WTC11 (cell line): ENCODE measurements around the gene CFAP161. TPM values are rescaled to one million over a fixed set of nuclear protein-coding genes. Genes with fewer than 3 reads are reported as not detected.

Experiments
- ATAC-seq: fragments of 200-7000 bp; cut with Tn5 transposase; 2 replicates; pipeline ENCODE4 v1.10.0; 2021; ENCODE audit warnings: mild to moderate bottlenecking, moderate library complexity
- CTCF ChIA-PET: fragments of 300-600 bp; sonication (Branson Sonifier 250); formaldehyde crosslinking; loops from one replicate; lab custom pipeline; 2021; ENCODE audit warnings: antibody characterized with exemption; lab: Charles Lee
- POLR2A ChIA-PET: fragments of 350-600 bp; sonication (Branson Sonifier 250); formaldehyde crosslinking; loops from one replicate; lab custom pipeline; 2021; ENCODE audit warnings: antibody characterized with exemption; lab: Charles Lee
- DNase-seq: peaks from one replicate; pipeline ENCODE4 v3.0.0; 2021; ENCODE audit warnings: low spot score
- H3K27ac Mint-ChIP-seq: 2 replicates; pipeline ENCODE4 v1.8.0; 2021; ENCODE audit warnings: mixed read lengths
- H3K27me3 Mint-ChIP-seq: 2 replicates; pipeline ENCODE4 v1.8.0; 2021; ENCODE audit warnings: low read depth, mild to moderate bottlenecking, moderate library complexity, mixed read lengths
- H3K36me3 Mint-ChIP-seq: 2 replicates; pipeline ENCODE4 v1.8.0; 2021; ENCODE audit warnings: mixed read lengths
- H3K4me1 Mint-ChIP-seq: 2 replicates; pipeline ENCODE4 v1.8.0; 2022; ENCODE audit warnings: mixed read lengths
- H3K4me3 Mint-ChIP-seq: 2 replicates; pipeline ENCODE4 v1.8.0; 2021; ENCODE audit warnings: mild to moderate bottlenecking, moderate library complexity, mixed read lengths
- H3K9me3 Mint-ChIP-seq: 2 replicates; pipeline ENCODE4 v1.8.0; 2021; ENCODE audit warnings: mixed read lengths
- AR ChIP-seq: fragments of 250-450 bp; sonication (Bioruptor Pico); IDR thresholded peaks from 2 replicates; pipeline ENCODE4 v1.9.0; 2021; ENCODE audit warnings: mild to moderate bottlenecking
- ARID4B ChIP-seq: sonication (generic); formaldehyde crosslinking; IDR thresholded peaks from 2 replicates; pipeline ENCODE4 v1.8.0; 2023; ENCODE audit warnings: missing genetic modification reagents, mild to moderate bottlenecking, borderline replicate concordance
- ATF2 ChIP-seq: sonication (generic); formaldehyde crosslinking; IDR thresholded peaks from 2 replicates; pipeline ENCODE4 v1.8.1; 2022; ENCODE audit warnings: low read depth, missing genetic modification reagents, borderline replicate concordance
- CDX4 ChIP-seq: fragments of 250-450 bp; sonication (Bioruptor Pico); IDR thresholded peaks from 2 replicates; pipeline ENCODE4 v1.9.0; 2021; ENCODE audit warnings: moderate library complexity, mild to moderate bottlenecking, inconsistent platforms, borderline replicate concordance
- CREB1 ChIP-seq: sonication (generic); formaldehyde crosslinking; IDR thresholded peaks from 2 replicates; pipeline ENCODE4 v1.8.0; 2023; ENCODE audit warnings: mild to moderate bottlenecking, missing genetic modification reagents
- E2F1 ChIP-seq: sonication (generic); formaldehyde crosslinking; IDR thresholded peaks from 2 replicates; pipeline ENCODE4 v1.8.0; 2022; ENCODE audit warnings: mild to moderate bottlenecking, missing genetic modification reagents
- E2F5 ChIP-seq: sonication (generic); formaldehyde crosslinking; IDR thresholded peaks from 2 replicates; pipeline ENCODE4 v1.8.1; 2022; ENCODE audit warnings: mild to moderate bottlenecking, moderate library complexity, missing genetic modification reagents
- ETV6 ChIP-seq: sonication (generic); formaldehyde crosslinking; IDR thresholded peaks from 2 replicates; pipeline ENCODE4 v1.8.1; 2022; ENCODE audit warnings: mild to moderate bottlenecking, missing genetic modification reagents
- IRF2 ChIP-seq: sonication (generic); formaldehyde crosslinking; IDR thresholded peaks from 2 replicates; pipeline ENCODE4 v1.8.0; 2022; ENCODE audit warnings: low read depth, missing genetic modification reagents, borderline replicate concordance
- JUN ChIP-seq: sonication (generic); formaldehyde crosslinking; IDR thresholded peaks from 2 replicates; pipeline ENCODE4 v1.8.0; 2023; ENCODE audit warnings: mild to moderate bottlenecking, missing genetic modification reagents
- NFATC4 ChIP-seq: fragments of 250-450 bp; sonication (Bioruptor Pico); IDR thresholded peaks from 2 replicates; pipeline ENCODE4 v1.9.0; 2021; ENCODE audit warnings: mild to moderate bottlenecking
- NFE2L1 ChIP-seq: sonication (generic); formaldehyde crosslinking; IDR thresholded peaks from 2 replicates; pipeline ENCODE4 v1.8.1; 2023; ENCODE audit warnings: missing genetic modification reagents
- NR2C2 ChIP-seq: sonication (generic); formaldehyde crosslinking; IDR thresholded peaks from 2 replicates; pipeline ENCODE4 v1.8.0; 2022; ENCODE audit warnings: mild to moderate bottlenecking, missing genetic modification reagents
- PREB ChIP-seq: sonication (generic); formaldehyde crosslinking; IDR thresholded peaks from 2 replicates; pipeline ENCODE4 v1.8.1; 2022; ENCODE audit warnings: mild to moderate bottlenecking, missing genetic modification reagents, moderate library complexity, borderline replicate concordance
- SMAD3 ChIP-seq: sonication (generic); formaldehyde crosslinking; IDR thresholded peaks from 2 replicates; pipeline ENCODE4 v1.8.0; 2022; ENCODE audit warnings: missing genetic modification reagents, mild to moderate bottlenecking, borderline replicate concordance
- ZBTB21 ChIP-seq: sonication (generic); formaldehyde crosslinking; IDR thresholded peaks from 2 replicates; pipeline ENCODE4 v1.8.1; 2023; ENCODE audit warnings: mild to moderate bottlenecking, missing genetic modification reagents, borderline replicate concordance
- ZBTB43 ChIP-seq: sonication (generic); formaldehyde crosslinking; IDR thresholded peaks from 2 replicates; pipeline ENCODE4 v1.8.1; 2023; ENCODE audit warnings: mild to moderate bottlenecking, missing genetic modification reagents
- total RNA-seq: library from RNA; stranded (reverse); gene quantifications from 3 replicates; pipeline ENCODE4 v1.2.3, GENCODE V29; 2021

Gene CFAP161
- total RNA-seq, 1 experiment from 2014 or later: not detected

GRCh38 chr15:81194723-81195122 lies 60.7 kb downstream of the CFAP161 start (continued):
- no peak for TF ChIP-seq E2F5 (CRISPR knock-in tag)
- TF ChIP-seq PREB (CRISPR knock-in tag): no peak
- no peak for TF ChIP-seq AR (CRISPR knock-in tag)
- no peak for TF ChIP-seq ZBTB21 (CRISPR knock-in tag)
- no peak for TF ChIP-seq CDX4 (CRISPR knock-in tag)
- TF ChIP-seq E2F1 (CRISPR knock-in tag): no peak
- TF ChIP-seq SMAD3 (CRISPR knock-in tag): no peak
- no peak for TF ChIP-seq ATF2 (CRISPR knock-in tag)
- no peak for TF ChIP-seq ZBTB43 (CRISPR knock-in tag)
- no peak for TF ChIP-seq NFATC4 (CRISPR knock-in tag)

- POLR2A ChIA-PET: no interaction called here
- DNase-seq: no peak
- no peak for ATAC-seq
- Mint-ChIP-seq H3K27ac (no peak overlapping the region), H3K36me3 (no peaks in the 10 kb centered on the region), H3K4me3 (no peak overlapping the region), H3K9me3 (no peaks in the 10 kb centered on the region), H3K27me3 (no peaks in the 10 kb centered on the region), H3K4me1 (peaks cover 6% of the 10 kb centered on the region)
- CTCF ChIA-PET: interaction anchor here (0.8 to 1.8 kb wide), 6 partner anchors 12 to 77 kb away, joined by 3 to 25 read pairs (median 4); no protein-coding TSS in a partner anchor
- TF ChIP-seq CDX4 (CRISPR knock-in tag) (no peak), ARID4B (CRISPR knock-in tag) (no peak), ATF2 (CRISPR knock-in tag) (no peak), CREB1 (CRISPR knock-in tag) (no peak), NR2C2 (CRISPR knock-in tag) (no peak), ETV6 (no peak), NFE2L1 (CRISPR knock-in tag) (no peak), E2F5 (CRISPR knock-in tag) (no peak), JUN (CRISPR knock-in tag) (no peak), IRF2 (CRISPR knock-in tag) (no peak)
Observed at GRCh38 chr15:81195339-81195864, 61.3 kb downstream of the CFAP161 start.
